Natural killer cell (primary cell): ENCODE results near the gene CA4. TPM values are rescaled to one million over a fixed set of nuclear protein-coding genes. Genes with fewer than 3 reads are reported as not detected.
A peak's percentile ranks its signal among the peaks of the same experiment; 100 is the strongest.

Source experiments
- ATAC-seq, 3 donors: fragments of 150-1000 bp in 2 of 3; fragments of 200-7000 bp in 1 of 3; cut with Tn5 transposase; 1 replicate in 1 of 3; 2 replicates in 2 of 3; pipeline ENCODE4 v1.10.0; 2021; ENCODE audit warnings: mild to moderate bottlenecking in 2 of 3, moderate library complexity in 2 of 3
- DNase-seq, 2 donors: peaks; one replicate each; pipeline versions ENCODE4 v3.0.0 to v3.0.0-alpha.2; 2013 to 2021; ENCODE audit warnings: mixed read lengths in 1 of 2
- H3K27ac ChIP-seq: one replicate; pipeline ENCODE4 v1.5.1; 2013; ENCODE audit warnings: mild to moderate bottlenecking, low read length
- H3K27me3 ChIP-seq: one replicate; pipeline ENCODE4 v1.6.1; 2013; ENCODE audit warnings: low read length; ENCODE audit not compliant: control insufficient read depth, insufficient read depth
- H3K36me3 ChIP-seq: one replicate; pipeline ENCODE4 v1.6.1; 2013; ENCODE audit warnings: low read length; ENCODE audit not compliant: control insufficient read depth, insufficient read depth
- H3K4me1 ChIP-seq: one replicate; pipeline ENCODE4 v1.6.1; 2013; ENCODE audit warnings: low read length; ENCODE audit not compliant: control insufficient read depth, insufficient read depth
- H3K4me3 ChIP-seq: one replicate; pipeline ENCODE4 v1.5.1; 2013; ENCODE audit warnings: low read length
- H3K9me3 ChIP-seq: one replicate; pipeline ENCODE4 v1.6.1; 2013; ENCODE audit warnings: low read length; ENCODE audit not compliant: control insufficient read depth, insufficient read depth
- H3K27ac Mint-ChIP-seq, 2 donors: one replicate each; pipeline ENCODE4 v1.8.0; 2022; ENCODE audit warnings: mild to moderate bottlenecking in 2 of 2, mixed read lengths in 2 of 2, moderate library complexity in 1 of 2
- H3K27me3 Mint-ChIP-seq, 2 donors: one replicate each; pipeline ENCODE4 v1.8.0; 2022; ENCODE audit warnings: low read depth in 2 of 2, mixed read lengths in 2 of 2
- H3K36me3 Mint-ChIP-seq: one replicate; pipeline ENCODE4 v1.8.0; 2022; ENCODE audit warnings: mixed read lengths
- H3K4me1 Mint-ChIP-seq, 2 donors: one replicate each; pipeline ENCODE4 v1.8.0; 2022; ENCODE audit warnings: mixed read lengths in 2 of 2
- H3K4me3 Mint-ChIP-seq: one replicate; pipeline ENCODE4 v1.8.0; 2022; ENCODE audit warnings: mild to moderate bottlenecking, moderate library complexity, mixed read lengths
- H3K9me3 Mint-ChIP-seq, 2 donors: one replicate each; pipeline ENCODE4 v1.8.0; 2022; ENCODE audit warnings: mixed read lengths in 2 of 2
- WGBS: methylation state at CpG from one replicate; pipeline ENCODE4 v1.1.7; 2013; ENCODE audit warnings: missing lambda C conversion rate; ENCODE audit not compliant: insufficient coverage; 5-methylcytosine and 5-hydroxymethylcytosine counted together
- intact Hi-C: fragments of 100-400 bp; cut with micrococcal nuclease; formaldehyde crosslinking; loops from one replicate; pipeline ENCODE4 v1.14.2; 2022
- total RNA-seq, 4 donors: library from RNA; stranded (reverse); fragments of 120-200 nt in 1 of 4; gene quantifications; one replicate each; pipeline versions ENCODE4 v1.2.3 to v1.2.4, GENCODE V29; 2013 to 2022
- TF ChIP-seq, protein P1 (sequence below): fragments of 200-600 bp; IDR thresholded peaks from one replicate; pipeline ENCODE4 v1.8.0; 2022; ENCODE audit warnings: antibody characterized with exemption

CA4 gene
- total RNA-seq, 3 donors from 2014 or later (not counting 1 experiment from before 2014, with no cell fraction given) = 1.3 TPM; not detected in 2

DNA sequence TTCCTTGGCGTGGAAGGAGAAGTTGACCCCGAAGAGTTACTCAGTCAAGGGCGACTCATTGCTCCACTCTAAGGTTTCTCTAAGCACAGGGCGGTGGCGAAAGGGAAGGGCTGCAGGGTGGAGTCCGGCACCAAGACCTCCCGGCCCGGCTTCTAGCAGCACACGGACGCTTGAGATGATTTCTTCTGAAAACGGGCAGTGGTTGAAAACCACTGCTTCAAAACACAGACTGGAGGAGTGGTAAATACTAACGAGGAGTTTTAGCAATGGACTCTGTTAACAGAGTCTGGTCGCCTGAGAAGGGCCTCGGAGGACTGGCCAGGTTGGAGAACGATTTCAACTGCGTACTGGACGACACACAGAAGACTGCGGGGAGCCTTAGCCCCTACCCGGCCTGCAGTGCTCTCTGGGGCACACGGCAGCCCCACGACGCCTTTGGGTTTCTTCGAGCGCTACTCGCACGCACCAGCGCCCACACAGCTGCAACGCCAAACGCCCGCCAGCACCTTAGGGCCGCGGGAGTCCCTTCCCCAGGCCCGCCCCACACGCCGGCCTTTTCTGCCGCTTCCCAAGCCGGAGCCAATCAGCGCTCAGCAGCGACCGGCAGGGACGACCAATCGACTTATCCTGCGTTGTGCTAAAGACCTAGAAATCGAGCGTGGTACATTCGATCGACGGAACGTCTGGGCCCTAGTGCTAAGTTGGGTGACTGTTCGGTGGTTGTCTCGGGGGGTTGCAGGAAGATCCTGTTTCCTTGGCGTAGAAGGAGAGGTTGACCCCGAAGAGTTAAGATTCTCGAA, 14.4 kb upstream of the CA4 start:
- peak overlapping the region in 1 of 2 donors; percentile 67 for H3K27ac Mint-ChIP-seq
- Histone ChIP-seq H3K36me3 (no peaks in the 10 kb centered on the region), H3K4me3 (peak overlapping the region; percentile 57), H3K27me3 (peaks cover 22% of the 10 kb centered on the region), H3K4me1 (peaks cover 29% of the 10 kb centered on the region), H3K9me3 (no peaks in the 10 kb centered on the region), H3K27ac (no peak overlapping the region)
- H3K36me3 Mint-ChIP-seq = no peaks in the 10 kb centered on the region
- H3K4me1 Mint-ChIP-seq = peaks cover 23 to 34% of the 10 kb centered on the region in 2 donors
- WGBS = 4% methylated on average over 54 of the region's 54 CpGs
- DNase-seq (peak; percentile 43 to 82), ATAC-seq (peak; percentile 84 to 92 (median 87))
- intact Hi-C loops = no loop called here
- H3K9me3 Mint-ChIP-seq = no peaks in the 10 kb centered on the region
- TF ChIP-seq, protein P1, sequence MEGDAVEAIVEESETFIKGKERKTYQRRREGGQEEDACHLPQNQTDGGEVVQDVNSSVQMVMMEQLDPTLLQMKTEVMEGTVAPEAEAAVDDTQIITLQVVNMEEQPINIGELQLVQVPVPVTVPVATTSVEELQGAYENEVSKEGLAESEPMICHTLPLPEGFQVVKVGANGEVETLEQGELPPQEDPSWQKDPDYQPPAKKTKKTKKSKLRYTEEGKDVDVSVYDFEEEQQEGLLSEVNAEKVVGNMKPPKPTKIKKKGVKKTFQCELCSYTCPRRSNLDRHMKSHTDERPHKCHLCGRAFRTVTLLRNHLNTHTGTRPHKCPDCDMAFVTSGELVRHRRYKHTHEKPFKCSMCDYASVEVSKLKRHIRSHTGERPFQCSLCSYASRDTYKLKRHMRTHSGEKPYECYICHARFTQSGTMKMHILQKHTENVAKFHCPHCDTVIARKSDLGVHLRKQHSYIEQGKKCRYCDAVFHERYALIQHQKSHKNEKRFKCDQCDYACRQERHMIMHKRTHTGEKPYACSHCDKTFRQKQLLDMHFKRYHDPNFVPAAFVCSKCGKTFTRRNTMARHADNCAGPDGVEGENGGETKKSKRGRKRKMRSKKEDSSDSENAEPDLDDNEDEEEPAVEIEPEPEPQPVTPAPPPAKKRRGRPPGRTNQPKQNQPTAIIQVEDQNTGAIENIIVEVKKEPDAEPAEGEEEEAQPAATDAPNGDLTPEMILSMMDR = no peak
- H3K27me3 Mint-ChIP-seq = peaks cover 29 to 63% of the 10 kb centered on the region in 2 donors
- H3K4me3 Mint-ChIP-seq = peak overlapping the region; percentile 92

DNA sequence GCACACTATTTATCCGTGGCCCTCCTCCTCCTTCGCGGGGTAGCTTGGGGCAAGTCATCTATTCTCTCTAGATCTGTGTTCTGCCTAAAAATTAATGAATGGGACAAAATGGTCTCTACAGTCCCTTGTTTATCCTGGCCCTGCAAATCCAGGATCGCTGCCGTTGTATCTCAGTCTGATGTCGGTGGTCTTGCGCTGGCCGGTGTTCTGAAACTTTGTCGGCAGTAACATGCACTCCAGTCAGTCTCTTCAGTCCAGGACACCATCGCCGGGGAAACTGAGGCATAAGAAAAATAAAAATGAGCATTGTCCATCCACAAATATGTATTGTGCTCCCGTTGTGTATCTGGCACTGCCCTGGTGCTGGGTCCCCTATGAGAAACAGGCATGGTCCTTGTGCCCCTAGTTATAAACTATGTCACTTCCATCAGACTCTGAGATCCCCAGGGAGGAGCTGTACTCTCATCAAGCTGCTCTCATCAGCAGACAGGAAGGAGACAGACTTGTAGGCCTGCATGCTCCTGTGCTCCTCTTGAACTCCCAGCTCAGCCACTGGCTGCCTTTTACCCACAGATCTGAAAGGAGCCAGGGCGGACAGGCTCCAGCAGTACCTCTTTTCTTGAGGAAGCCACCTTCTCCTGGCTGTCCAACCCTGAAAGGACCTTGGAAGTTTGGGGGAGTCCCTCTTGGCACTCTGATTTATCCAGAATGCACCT, 13.7 kb upstream of the CA4 start:
- no peaks in the 10 kb centered on the region for H3K36me3 Mint-ChIP-seq
- TF ChIP-seq, protein P1 = no peak
- no peak overlapping the region for H3K4me3 ChIP-seq
- H3K4me3 Mint-ChIP-seq = peak overlapping the region; percentile 92
- H3K27ac Mint-ChIP-seq = no peak overlapping the region
- H3K4me1 Mint-ChIP-seq = peaks cover 23 to 34% of the 10 kb centered on the region in 2 donors
- H3K36me3 ChIP-seq = no peaks in the 10 kb centered on the region
- no peak overlapping the region for H3K27ac ChIP-seq
- H3K27me3 ChIP-seq = peaks cover 29% of the 10 kb centered on the region
- ATAC-seq (no peak), DNase-seq (no peak)
- peaks cover 29% of the 10 kb centered on the region for H3K4me1 ChIP-seq
- H3K27me3 Mint-ChIP-seq = peaks cover 31 to 66% of the 10 kb centered on the region in 2 donors
- H3K9me3 Mint-ChIP-seq = no peaks in the 10 kb centered on the region
- no peaks in the 10 kb centered on the region for H3K9me3 ChIP-seq
- WGBS = 84% methylated on average over 13 of the region's 13 CpGs
- intact Hi-C loops = no loop called here

DNA sequence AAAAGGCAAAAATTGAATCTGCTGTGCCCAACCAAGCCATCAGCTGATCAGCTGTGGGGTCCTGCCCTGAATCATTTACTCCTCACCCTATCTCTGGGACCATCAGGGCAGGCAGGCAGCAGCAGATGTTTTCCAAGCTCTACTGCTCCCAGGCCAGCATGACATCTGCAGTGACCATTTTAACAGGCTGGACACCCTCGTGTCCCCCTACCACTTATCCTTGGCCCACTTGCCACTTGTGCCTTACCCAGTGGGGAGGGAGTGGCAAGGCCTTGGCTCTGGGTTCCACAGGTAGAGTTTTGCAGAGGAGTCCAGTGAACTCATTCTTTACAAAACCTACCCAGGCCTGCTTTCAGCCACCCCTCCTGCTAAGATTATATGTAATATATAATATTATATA, 12.0 kb upstream of the CA4 start:
- peaks cover 43 to 70% of the 10 kb centered on the region in 2 donors for H3K27me3 Mint-ChIP-seq
- Histone ChIP-seq H3K27me3 (peaks cover 35% of the 10 kb centered on the region), H3K27ac (no peak overlapping the region), H3K9me3 (no peaks in the 10 kb centered on the region), H3K36me3 (no peaks in the 10 kb centered on the region), H3K4me3 (no peak overlapping the region), H3K4me1 (peaks cover 29% of the 10 kb centered on the region)
- 86% methylated on average over 1 of the region's 1 CpG for WGBS
- H3K4me3 Mint-ChIP-seq = no peak overlapping the region
- peaks cover 26 to 36% of the 10 kb centered on the region in 2 donors for H3K4me1 Mint-ChIP-seq
- H3K27ac Mint-ChIP-seq = no peak overlapping the region
- TF ChIP-seq, protein P1 = no peak
- intact Hi-C loops = no loop called here
- no peak for DNase-seq
- H3K9me3 Mint-ChIP-seq = no peaks in the 10 kb centered on the region
- no peak for ATAC-seq
- no peaks in the 10 kb centered on the region for H3K36me3 Mint-ChIP-seq
